GM23248 (cell line): ENCODE results near the gene HOXA3.

ENCODE experiments used
- EZH2 ChIP-seq: fragments of 200-600 bp; sonication (generic); IDR thresholded peaks from 2 replicates; pipeline ENCODE4 v1.6.1; 2018; ENCODE audit warnings: antibody characterized with exemption, mild to moderate bottlenecking; ENCODE audit not compliant: insufficient read depth, poor library complexity, severe bottlenecking
- EZH2phosphoT487 ChIP-seq: fragments of 200-600 bp; sonication (generic); IDR thresholded peaks from 2 replicates; pipeline ENCODE4 v1.6.1; 2018; ENCODE audit warnings: antibody characterized with exemption, moderate library complexity, mild to moderate bottlenecking, low read depth; ENCODE audit not compliant: insufficient read depth

- TF ChIP-seq EZH2phosphoT487, result peak; percentile 71; the same call in 1 of the 2 replicates
- no peak for TF ChIP-seq EZH2
Observed at GRCh38 chr7:27170426-27171324, 18.3 kb upstream of the HOXA3 start.
